Fibroblast of skin of left quadriceps (primary cell): Measurements from ENCODE around the gene GFRA1.

Source experiments
- DNase-seq, 2 experiments: peaks; one replicate each; pipeline ENCODE4 v3.0.0-alpha.2; 2013; ENCODE audit warnings: low read depth in 2 of 2

GFRA1 gene

DNA sequence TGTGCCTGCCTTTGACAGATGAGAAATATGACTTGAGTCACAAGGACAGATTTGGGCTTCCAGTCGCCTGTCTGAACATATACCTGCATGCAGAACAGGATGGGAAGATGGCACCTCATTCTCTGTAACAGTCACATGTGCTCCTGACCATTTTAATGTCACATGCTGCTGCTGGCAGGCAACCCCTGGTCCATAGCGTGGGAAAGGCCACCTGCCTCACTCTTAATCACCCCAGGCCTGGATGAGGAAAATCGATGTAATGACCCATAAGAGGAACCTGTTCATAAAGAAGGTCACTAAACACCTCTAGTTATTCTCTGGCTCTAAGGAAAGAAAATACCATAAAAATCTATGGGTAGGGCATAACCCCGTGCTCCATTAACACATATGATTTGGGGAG lies 110.2 kb downstream of the GFRA1 start:
- DNase-seq, result no peak

DNA sequence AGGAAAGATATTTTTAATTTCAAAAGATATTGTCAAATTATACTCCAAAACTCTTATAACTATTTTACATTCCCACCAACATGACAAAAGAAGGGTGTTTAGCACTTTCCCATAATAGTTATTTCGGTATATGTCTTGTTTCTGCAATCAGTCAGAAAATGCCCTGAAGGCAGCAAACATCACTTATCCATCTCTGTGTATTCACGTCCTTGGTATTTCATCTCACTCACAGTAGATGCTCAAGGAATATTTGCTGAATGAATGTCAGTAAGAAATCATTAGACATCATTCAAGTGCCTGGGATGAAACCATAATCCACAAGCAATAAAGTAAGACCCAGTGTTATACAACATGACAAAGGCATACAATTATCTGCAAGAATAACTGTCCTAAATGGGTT lies 112.7 kb downstream of the GFRA1 start:
- no peak for DNase-seq

DNA sequence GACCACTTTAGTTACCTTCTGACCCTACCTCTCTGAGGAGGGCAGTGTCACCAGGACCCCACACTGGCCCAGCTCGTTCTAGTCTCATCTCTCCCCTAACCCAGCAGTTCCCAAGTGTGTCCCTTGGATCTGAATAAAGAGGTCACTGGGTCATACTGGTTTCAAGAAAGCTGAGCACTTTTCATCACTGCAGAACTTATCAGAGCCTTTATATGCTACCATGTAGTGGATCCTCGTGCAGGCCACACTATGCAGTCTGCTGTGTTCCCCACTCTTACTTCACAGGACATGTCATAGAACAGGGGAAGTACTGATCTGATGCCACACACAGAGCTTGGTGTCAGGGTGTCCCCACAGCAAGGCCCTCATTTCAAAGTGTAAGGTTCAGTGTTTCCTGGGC lies 113.8 kb downstream of the GFRA1 start:
- no peak for DNase-seq

DNA sequence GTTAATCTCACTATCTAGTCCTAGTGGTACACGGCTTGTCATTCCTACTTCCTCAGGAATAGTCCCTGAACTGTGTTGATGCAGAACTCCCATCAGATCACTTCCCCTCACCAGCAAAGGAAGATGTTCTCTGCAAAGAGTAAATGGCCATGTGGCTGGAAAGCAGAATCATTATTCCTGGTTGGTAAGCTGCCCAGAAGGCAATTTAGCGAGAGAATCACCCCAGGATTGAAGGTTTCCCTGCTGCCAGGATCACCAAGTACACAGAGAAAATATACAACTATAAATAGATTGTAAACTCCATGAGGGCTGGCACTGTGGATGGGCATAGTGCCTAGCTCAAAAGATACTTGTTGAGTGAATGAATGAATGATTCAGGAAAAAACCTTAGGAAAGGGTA lies 115.0 kb downstream of the GFRA1 start:
- DNase-seq, result no peak

DNA sequence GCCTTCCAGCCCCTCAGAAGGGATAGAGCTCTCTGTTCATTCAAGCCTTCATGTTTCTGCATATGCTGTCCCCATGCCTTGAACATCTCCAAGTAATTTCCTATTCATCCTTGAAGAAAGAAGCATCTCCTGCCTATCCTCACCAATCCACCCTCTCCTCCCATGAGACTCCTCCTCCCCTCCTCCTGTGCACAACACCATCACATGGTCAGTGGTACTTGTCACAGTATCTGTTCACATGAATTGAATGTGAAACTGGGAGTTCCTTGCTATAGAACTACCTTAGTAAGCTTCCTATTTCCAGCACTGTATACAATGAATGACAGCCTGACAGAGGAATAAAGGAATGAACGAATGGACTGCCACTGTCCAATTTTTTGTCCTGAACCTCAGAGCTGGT lies 115.5 kb downstream of the GFRA1 start:
- no peak for DNase-seq

DNA sequence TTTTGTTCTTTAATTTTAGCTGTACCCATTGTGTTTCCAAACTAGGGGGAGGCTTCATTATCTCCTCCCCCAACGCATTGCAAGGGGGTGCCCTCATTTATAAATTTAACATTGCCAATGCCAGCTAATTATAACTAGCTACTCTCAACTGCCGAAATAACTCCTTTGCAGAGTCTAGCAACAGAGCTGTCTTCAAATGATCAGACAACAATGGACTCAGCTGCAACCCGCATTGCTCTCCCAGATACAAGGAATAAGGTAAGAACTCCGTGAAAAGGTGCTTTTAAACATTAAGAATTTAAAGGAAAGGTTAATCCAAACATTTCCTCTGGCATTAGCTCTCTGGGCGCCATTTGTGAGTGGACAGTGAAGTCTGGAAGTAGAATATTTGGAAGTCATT lies 116.2 kb downstream of the GFRA1 start:
- DNase-seq, result no peak

DNA sequence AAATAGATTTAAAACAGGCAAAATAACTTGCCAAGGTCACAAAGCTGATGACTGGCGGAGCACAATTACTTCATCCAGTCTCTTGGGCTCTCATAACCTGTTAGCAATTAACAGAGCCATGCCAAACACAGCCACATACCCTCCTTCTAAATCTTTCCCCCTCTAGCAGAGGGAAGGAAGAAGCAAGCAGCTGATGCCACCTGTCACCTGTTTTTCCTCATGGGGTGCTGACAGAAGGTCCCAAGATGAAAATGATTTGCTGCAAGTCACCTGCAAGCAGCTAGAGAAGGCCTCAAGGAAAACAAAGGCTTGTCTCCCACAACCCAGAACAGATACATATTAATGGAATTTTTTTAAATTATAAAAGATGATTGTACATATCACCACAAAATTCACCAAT lies 117.8 kb downstream of the GFRA1 start:
- DNase-seq, result no peak

DNA sequence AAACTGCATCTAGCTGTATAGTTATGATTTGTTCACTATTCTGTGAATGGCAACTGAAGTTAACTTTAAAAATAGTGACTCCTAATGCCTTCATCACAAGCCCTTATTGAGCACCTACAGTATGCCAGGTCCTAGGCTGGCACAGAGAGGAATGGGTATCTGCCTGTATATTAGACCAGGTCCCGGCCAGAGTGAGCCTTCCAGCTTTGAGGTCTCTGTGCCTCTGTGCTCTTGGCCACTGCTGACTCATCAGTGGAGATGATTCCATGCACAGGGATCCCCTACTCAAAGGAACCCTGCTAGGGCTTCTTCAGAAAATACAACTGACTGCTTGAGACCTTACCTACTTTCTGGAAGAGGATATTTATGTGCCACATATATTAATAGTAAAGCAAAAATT lies 118.4 kb downstream of the GFRA1 start:
- no peak for DNase-seq

DNA sequence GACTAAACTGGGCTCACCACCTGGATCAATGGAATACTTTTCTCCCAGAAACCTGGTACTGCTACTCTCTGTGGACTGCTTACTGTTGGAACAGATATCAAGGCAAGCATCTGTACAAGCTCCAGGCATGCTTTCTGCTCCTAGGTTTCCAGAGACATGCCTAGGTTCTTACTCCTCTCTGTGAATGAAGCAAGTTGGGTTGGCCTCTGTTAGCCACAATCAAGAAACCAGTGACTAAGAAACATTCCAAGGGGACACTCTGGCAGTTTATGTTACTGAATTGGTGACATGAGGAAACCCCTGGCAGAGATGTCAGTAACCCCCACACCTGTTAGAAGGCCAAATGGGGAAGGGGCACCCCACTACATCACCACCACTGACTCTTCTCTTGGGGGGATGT lies 121.9 kb downstream of the GFRA1 start:
- no peak for DNase-seq

DNA sequence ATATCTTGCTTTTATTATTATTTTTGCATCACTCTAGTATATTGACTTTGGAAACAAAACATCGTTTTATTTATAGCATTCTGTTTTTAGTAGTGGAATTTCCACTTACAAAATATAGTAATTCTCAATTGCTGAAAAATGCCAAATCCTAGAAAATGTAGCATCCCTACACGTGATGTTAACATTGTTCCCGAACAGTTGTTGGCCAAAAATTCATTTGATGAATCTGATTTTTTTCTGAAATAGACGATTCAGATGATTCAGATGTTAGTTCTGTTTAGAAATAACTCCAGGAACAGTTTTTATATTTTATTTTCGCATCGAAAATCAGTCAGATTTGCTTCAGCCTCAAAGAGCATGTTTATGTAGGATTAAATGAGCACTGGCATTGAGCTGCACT lies 122.4 kb downstream of the GFRA1 start:
- DNase-seq, result no peak

DNA sequence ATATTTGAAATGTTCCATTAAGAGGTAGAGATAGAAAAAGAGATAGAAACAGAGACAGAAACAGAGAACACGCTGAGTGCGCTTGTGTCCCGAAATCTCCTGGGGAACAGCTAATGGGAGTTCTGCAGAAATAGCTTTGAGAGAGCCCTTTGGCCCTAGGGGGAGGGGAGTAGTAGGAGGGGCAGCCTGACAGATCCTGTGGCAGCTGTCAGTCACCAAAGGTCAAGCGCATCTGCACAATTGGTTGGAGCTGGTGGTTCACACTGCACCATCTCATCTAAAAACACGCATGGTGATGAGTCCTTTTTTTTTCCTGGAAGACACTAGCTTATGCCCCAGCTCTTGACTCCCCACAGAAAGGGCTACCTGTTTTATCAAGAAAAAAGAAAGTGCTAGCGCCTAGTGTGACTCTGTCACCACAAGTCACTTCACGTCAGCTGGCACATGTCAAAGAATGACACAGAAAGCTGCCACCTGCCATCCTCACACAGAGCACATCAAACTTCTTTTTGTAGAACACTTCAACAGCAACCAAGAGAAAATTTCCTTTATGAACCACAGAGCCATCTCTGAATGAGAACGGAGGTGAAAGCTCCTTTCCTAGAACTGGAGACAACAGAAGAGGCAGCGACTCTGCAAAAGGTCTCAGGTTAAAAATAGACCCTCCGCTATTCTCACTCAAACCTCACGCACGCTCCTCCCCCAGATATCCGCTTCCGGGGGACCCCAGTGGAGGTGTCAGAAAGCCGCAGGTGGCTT lies 125.7 kb downstream of the GFRA1 start:
- DNase-seq, result no peak

DNA sequence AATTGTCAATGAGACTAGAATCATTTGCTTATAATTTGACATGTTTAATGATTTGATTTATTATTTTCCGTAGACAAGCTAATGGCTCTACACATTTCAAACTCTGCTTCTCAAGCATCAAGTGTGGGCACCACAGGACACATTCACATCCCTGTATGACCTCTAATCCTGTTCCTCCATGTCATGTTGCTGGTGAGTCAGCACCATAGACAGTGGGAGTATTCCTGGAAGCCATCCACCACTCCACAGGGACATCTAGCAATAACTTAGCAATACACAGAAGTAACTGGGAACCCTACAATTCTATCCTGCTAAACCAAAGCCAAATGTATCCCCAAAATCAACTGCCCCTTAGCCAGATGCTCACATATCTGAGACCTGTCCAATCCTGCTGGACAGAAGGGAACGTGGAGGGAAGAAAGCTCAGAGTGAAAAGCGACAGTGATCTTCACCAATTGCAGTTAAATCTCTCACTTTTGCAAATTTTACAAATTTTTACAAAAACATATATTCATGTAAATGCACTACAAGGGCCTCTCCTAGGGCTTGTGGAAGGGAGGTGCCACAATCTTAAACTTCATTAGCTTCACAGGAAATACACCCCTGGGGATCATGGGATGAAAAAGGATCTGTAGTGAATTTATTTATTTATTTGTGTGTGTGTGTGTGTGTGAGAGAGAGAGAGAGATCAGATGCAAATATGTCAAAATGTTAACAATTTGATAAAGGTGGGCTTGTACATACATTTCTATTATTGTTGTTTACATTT lies 126.5 kb downstream of the GFRA1 start:
- no peak for DNase-seq

DNA sequence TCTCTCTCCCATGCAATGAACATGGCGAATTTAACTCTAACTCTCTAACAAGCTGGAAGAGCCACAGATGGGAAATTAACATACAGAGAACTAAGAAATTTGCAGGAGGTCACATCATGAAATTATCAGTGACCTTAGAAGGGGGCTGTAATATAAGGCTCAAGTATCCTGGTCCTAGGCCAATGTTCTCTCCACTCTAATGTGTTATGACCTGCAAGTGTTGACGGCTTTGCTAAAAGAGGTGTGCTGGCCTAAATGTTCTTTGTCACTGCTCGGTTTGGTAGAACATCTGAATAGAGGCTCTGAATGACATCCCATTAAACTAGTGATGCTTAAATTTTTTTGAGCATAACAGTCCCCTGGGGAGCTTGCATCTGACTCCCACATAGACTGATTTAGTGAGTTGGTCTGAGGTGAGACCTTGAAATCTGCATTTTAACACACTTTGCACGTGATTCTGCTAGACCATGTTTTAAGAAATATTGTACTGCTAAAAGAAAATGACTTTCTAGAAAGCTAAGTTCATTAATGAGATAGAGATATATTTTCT lies 129.3 kb downstream of the GFRA1 start:
- no peak for DNase-seq

DNA sequence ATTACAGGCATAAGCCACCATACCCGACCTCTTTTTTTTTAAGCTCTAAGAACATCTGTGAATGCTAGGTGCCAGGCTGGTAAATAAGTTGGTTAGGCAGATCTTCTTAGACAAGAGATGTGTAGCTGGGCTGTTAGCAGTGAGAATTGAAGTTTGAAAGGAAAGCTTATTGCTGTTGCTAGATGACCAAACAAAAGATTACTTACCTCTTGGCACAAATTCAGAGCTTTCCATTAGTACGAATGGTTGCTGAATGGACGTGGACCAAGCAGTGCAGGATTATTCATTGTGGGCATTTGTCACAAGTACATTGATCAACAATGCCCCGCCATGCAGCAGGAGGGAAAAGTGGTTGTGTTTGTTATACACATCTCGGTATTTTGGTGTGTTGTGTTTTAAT lies 131.2 kb downstream of the GFRA1 start:
- DNase-seq, result no peak

DNA sequence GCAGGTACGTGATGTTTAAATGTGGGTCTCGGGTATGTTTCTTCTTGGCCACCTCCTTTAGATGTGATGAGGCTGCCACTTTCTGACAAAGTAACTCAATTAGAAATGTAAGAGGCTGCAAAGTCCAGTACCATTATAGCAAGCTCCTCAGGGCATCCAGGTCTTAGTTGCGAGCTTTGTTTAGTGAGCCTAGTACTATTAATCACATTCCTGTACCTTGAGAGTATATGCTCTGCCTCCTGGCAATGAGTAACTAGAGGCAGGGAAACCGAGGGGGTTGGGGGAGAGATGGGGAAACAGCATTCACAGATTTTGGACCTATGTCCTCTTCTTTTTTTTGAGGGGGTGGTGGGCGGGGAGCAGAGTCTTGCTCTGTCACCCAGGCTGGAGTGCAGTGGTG lies 131.8 kb downstream of the GFRA1 start:
- no peak for DNase-seq

DNA sequence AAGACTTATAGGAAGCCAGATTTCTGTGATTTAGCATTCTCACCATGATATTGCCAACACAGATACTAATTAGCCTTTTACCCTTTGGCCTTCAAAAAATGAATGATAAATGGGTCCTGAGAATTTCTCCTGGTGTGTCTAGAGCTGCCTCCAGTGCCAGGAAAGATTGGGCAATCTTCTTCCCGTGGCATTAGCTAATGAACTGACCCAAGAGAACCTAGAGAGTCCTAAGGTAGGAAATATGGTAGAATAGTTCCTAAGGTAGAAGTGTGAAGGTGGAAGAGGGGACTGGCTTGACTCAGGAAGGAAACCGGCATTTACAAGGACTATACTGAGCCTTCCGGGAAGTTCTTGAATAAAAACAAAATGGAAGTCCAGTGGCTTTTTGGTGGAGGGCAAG lies 133.1 kb downstream of the GFRA1 start:
- DNase-seq, result no peak

DNA sequence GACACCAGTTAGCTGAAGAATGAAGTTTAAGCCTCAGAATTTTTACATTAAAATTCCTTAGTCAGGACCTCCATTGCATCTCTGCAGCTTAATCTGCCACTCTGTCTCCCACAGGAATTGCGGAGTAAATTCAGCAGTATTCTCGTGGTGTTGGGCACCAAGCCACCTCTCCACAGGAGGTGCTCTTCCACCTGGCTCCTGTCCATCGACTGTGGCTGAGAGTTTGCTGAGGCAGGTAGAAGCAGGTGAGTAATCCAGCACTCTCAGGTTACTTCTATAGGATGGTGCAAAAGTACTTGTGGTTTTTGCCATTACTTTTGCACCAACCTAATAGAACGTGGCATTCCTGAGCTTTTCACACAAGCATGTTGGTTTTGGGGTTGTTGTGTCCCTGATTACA lies 134.1 kb downstream of the GFRA1 start:
- no peak for DNase-seq

DNA sequence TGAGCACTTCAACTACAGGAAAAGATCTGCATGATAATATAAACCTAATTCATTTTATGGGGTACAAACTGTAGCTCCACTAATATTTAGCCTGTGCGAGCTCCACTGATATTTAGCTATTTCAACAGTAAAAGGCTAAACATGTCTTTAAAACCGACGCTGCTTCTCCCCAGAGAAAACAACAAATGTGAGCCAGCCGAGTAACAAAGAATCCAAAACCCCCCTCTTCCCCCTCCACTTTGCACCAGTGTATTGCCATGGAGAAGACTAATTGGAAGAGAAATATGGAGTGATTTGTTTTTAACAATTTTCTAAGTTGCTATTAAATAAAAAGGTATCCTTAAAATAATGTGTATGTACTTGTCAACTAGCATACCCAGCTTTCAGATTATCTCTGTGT lies 136.7 kb downstream of the GFRA1 start:
- no peak for DNase-seq

DNA sequence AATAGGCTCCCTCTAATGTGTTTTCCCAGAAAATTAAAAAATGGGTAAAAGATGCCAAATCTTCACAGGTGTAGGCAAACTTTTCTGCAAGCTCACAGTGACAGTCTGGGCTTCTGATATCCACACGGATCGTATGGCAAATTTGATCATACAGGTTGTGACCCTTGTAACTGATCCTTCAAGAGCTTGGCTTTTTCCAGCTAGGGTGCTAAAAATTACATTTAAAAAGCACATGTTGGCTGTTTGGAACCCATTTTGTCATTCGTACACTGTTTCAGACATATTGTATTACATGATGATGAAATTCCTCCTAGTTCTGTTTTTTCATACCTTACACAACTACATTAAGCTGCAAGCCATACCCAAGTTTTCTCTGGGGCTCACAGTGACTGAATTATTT lies 138.7 kb downstream of the GFRA1 start:
- no peak for DNase-seq

DNA sequence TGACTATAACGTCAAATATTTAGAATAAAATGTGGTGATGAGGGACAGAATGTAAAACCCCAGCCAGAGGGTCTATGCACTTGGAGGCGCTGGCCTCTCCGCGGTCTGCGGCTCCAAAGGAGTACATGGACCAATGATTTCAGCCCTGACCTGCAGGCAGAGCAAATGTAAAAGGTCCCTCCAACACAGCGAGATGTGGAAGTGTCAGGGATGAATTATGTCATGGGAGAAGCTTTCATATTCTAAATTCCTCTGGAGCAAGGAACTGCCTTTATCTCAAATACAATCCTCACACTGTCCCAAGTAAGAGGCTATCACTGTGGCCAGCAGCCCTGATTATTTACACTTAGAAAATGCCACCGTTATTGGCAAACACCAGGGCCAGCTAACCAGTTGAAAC lies 139.4 kb downstream of the GFRA1 start:
- DNase-seq, result no peak

DNA sequence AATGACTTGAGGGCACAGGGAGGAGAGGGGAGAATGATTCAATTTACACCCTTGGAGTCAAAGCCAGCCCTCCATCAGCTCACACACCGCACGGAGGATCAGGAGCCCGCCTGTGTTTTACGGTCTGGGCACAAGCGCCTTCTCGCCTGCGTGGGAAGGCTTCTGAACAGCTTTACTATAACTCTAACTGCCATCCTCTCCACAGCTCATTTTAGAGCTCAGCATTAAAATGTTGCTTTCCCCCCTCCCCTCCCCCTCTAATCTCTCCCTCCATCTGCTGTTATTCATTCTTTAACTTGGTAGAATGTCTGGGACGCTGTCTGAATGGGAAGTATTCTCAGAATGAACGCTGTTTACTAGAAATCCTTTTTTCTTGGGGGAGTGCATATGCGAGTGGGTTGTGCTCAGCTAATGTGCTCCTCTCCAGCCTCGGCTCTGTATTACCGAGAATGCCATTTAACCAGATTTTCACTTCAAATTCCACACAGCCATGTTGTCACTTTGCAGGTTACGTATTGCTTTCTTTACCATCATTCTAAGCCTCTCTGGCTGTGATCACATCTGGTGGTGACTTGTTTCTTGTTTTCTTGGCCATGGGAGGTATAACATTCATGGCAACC lies 140.1 kb downstream of the GFRA1 start:
- DNase-seq, result no peak

DNA sequence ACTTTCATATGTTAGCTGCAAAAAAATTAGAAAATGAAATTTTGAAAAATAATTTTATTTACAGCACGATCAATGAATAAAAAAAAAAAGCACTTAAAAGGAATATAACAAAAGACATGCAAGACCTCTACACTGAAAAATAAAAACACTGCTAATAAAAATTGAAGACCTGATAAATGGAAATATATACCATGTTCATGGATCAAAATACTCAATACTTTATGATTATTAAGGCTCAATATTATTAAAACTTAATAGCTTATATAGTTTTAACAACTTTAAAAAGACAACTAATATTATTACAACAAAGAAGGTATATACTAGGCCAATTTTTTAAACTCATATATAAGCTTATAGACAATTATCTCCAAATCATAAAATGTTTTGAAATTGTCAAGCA lies 143.0 kb downstream of the GFRA1 start:
- no peak for DNase-seq
